Thyroid gland (tissue), 4 donors: ENCODE measurements around the gene CXCL10. TPM values are rescaled to one million over a fixed set of nuclear protein-coding genes. Genes with fewer than 3 reads are reported as not detected.

ENCODE experiments used
- DNase-seq, 2 donors: peaks; one replicate each; pipeline ENCODE4 v3.0.0-alpha.2; 2019
- H3K27ac ChIP-seq, 3 donors: fragments of 200-600 bp; sonication (generic); 1 replicate in 2 of 3; 2 replicates in 1 of 3; pipeline ENCODE4 v1.5.1; 2016 to 2019; ENCODE audit warnings: mild to moderate bottlenecking in 1 of 3, moderate library complexity in 1 of 3
- H3K27me3 ChIP-seq: fragments of 200-600 bp; sonication (generic); one replicate; pipeline ENCODE4 v1.5.1; 2019
- H3K36me3 ChIP-seq, 2 donors: fragments of 200-600 bp; sonication (generic); one replicate each; pipeline ENCODE4 v1.5.1; 2016 to 2019
- H3K4me1 ChIP-seq, 2 donors: fragments of 200-600 bp; sonication (generic); one replicate each; pipeline ENCODE4 v1.5.1; 2017 to 2019
- H3K4me3 ChIP-seq, 3 donors: fragments of 200-600 bp; sonication (generic); replicated peaks in 1 of 3; 1 replicate in 2 of 3; 2 replicates in 1 of 3; pipeline ENCODE4 v1.5.1; 2016; ENCODE audit warnings: mild to moderate bottlenecking in 1 of 3
- H3K9me3 ChIP-seq: fragments of 200-600 bp; sonication (generic); one replicate; pipeline ENCODE4 v1.5.1; 2017
- POLR2A ChIP-seq, 2 donors: fragments of 450-650 bp; IDR thresholded peaks; one replicate each; pipeline ENCODE4 v1.6.1; 2017; ENCODE audit warnings: antibody characterized with exemption in 2 of 2, mild to moderate bottlenecking in 2 of 2, moderate library complexity in 1 of 2
- WGBS, 2 donors: methylation state at CpG; one replicate each; pipeline ENCODE4 v1.1.5; 2017; 5-methylcytosine and 5-hydroxymethylcytosine counted together
- intact Hi-C: fragments of 100-400 bp; cut with DNase I; formaldehyde crosslinking; loops from one replicate; pipeline ENCODE4 v1.15.1; 2023
- total RNA-seq, 4 donors: library from RNA; depleted of rRNA; stranded (reverse); fragments of >200 nt; gene quantifications; one replicate each; pipeline ENCODE4 v1.2.3, GENCODE V29; 2016
- TF ChIP-seq, protein P1 (sequence below), 6 experiments: fragments of 200-600 bp in 3 of 6; fragments of 450-650 bp in 3 of 6; sonication (generic) in 3 of 6; IDR thresholded peaks; one replicate each; pipeline ENCODE4 v1.5.1; 2016 to 2019; ENCODE audit warnings: antibody characterized with exemption in 6 of 6, mild to moderate bottlenecking in 2 of 6, inconsistent platforms in 1 of 6, moderate library complexity in 1 of 6

The CXCL10 gene
- total RNA-seq, 4 donors from 2014 or later: 2.7 TPM; not detected in 3

- 90% methylated on average over 4 of the region's 4 CpGs for WGBS, 2 donors
- intact Hi-C loops: no loop called here
These were observed 768 bp upstream of the CXCL10 start for GRCh38 chr4:76024065-76024464.

GRCh38 chr4:76022677-76023076 is 620 bp downstream of the CXCL10 start:
- no peaks in the 10 kb centered on the region for H3K36me3 ChIP-seq
- intact Hi-C loops: no loop called here
- no peaks in the 10 kb centered on the region for H3K4me1 ChIP-seq
- no peak for DNase-seq
- H3K4me3 ChIP-seq: no peak overlapping the region
- 75 to 82% methylated on average over 2 of the region's 2 CpGs for WGBS, 2 donors
- TF ChIP-seq POLR2A (IDR thresholded peaks at IDR 0.05): no peak
- TF ChIP-seq, protein P1, sequence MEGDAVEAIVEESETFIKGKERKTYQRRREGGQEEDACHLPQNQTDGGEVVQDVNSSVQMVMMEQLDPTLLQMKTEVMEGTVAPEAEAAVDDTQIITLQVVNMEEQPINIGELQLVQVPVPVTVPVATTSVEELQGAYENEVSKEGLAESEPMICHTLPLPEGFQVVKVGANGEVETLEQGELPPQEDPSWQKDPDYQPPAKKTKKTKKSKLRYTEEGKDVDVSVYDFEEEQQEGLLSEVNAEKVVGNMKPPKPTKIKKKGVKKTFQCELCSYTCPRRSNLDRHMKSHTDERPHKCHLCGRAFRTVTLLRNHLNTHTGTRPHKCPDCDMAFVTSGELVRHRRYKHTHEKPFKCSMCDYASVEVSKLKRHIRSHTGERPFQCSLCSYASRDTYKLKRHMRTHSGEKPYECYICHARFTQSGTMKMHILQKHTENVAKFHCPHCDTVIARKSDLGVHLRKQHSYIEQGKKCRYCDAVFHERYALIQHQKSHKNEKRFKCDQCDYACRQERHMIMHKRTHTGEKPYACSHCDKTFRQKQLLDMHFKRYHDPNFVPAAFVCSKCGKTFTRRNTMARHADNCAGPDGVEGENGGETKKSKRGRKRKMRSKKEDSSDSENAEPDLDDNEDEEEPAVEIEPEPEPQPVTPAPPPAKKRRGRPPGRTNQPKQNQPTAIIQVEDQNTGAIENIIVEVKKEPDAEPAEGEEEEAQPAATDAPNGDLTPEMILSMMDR (IDR thresholded peaks at IDR 0.05): no peak
- H3K9me3 ChIP-seq: no peaks in the 10 kb centered on the region
- H3K27me3 ChIP-seq: no peaks in the 10 kb centered on the region
- H3K27ac ChIP-seq: no peak overlapping the region

More at GRCh38 chr4:76024065-76024464, 768 bp upstream of the CXCL10 start:
- Histone ChIP-seq H3K27ac (no peak overlapping the region), H3K4me1 (no peaks in the 10 kb centered on the region), H3K36me3 (no peaks in the 10 kb centered on the region), H3K4me3 (no peak overlapping the region), H3K9me3 (no peaks in the 10 kb centered on the region), H3K27me3 (no peaks in the 10 kb centered on the region)
- DNase-seq: no peak
- TF ChIP-seq POLR2A (IDR thresholded peaks at IDR 0.05): no peak
- TF ChIP-seq, protein P1 (IDR thresholded peaks at IDR 0.05): no peak

GRCh38 chr4:76022031-76022430 is 1.3 kb downstream of the CXCL10 start:
- DNase-seq: no peak
- no peaks in the 10 kb centered on the region for H3K36me3 ChIP-seq
- H3K4me3 ChIP-seq: no peak overlapping the region
- intact Hi-C loops: no loop called here
- H3K27me3 ChIP-seq: no peaks in the 10 kb centered on the region
- WGBS, 2 donors: 91 to 93% methylated on average over 4 of the region's 4 CpGs
- no peaks in the 10 kb centered on the region for H3K9me3 ChIP-seq
- no peaks in the 10 kb centered on the region for H3K4me1 ChIP-seq
- TF ChIP-seq, protein P1 (IDR thresholded peaks at IDR 0.05): no peak
- no peak for TF ChIP-seq POLR2A (IDR thresholded peaks at IDR 0.05)
- H3K27ac ChIP-seq: no peak overlapping the region

DNA sequence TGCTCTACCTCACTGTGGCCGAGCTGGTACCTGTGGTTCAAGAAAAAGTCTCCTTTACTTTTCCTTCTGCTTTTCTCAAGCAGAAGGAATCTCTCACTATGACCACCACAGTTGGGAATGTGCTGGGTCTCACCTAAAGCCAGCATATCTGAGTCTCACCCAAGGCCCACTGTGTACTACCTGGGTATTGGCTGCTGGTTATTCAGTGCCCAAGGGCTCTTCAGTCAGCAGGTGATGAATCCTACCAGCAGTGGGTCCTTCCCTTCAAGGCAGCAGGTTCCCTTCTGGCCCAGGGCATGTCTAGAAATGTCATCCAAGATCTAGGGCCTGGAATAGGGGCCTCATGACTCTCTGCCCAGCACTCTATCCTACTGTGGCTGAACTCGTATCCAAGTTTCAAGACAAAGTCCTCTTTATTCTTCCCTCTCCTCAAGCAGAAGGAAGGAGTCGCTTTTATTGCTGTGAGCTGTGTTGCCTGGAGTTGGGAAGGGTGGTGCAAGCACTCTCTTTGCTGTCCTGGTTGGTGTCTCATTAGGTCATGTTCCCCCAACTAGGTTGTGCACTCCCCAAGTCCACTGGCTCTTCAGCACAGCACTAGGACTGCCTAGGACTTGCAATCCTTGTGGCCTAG is 6.1 kb downstream of the CXCL10 start:
- Histone ChIP-seq H3K4me3 (no peak overlapping the region), H3K9me3 (no peaks in the 10 kb centered on the region), H3K27ac (no peak overlapping the region), H3K27me3 (no peaks in the 10 kb centered on the region), H3K36me3 (no peaks in the 10 kb centered on the region), H3K4me1 (peaks cover 0 to 10% of the 10 kb centered on the region in 2 donors)
- TF ChIP-seq POLR2A (IDR thresholded peaks at IDR 0.05): no peak
- TF ChIP-seq, protein P1 (IDR thresholded peaks at IDR 0.05): no peak
- intact Hi-C loops: no loop called here
- no peak for DNase-seq
- 91 to 100% methylated on average over 3 of the region's 3 CpGs for WGBS, 2 donors

GRCh38 chr4:76016393-76016792 is 6.9 kb downstream of the CXCL10 start:
- 72 to 100% methylated on average over 2 of the region's 2 CpGs for WGBS, 2 donors
- DNase-seq: no peak

More at GRCh38 chr4:76016393-76016792, 6.9 kb downstream of the CXCL10 start:
- Histone ChIP-seq H3K27me3 (no peaks in the 10 kb centered on the region), H3K36me3 (no peaks in the 10 kb centered on the region), H3K4me3 (no peak overlapping the region), H3K9me3 (no peaks in the 10 kb centered on the region), H3K4me1 (peaks cover 0 to 12% of the 10 kb centered on the region in 2 donors), H3K27ac (no peak overlapping the region)
- TF ChIP-seq, protein P1 (IDR thresholded peaks at IDR 0.05): no peak
- TF ChIP-seq POLR2A (IDR thresholded peaks at IDR 0.05): no peak
- intact Hi-C loops: no loop called here
